Keratinocyte (primary cell): ENCODE data around the gene BBS1. TPM values are rescaled to one million over a fixed set of nuclear protein-coding genes. Genes with fewer than 3 reads are reported as not detected.

Experiments
- DNase-seq: peaks from one replicate; pipeline ENCODE4 v3.0.0-alpha.2; 2011; ENCODE audit warnings: low read depth, missing footprints, low spot score
- FAIRE-seq: peaks from 2 replicates; lab custom pipeline; 2011; peaks lifted over from hg19 to GRCh38; lab: Jason Lieb, UNC
- H2AFZ ChIP-seq: 2 replicates; pipeline ENCODE4 v1.6.0; 2012; ENCODE audit warnings: low read length, control low read depth, inconsistent platforms; ENCODE audit not compliant: control insufficient read depth
- H3K27ac ChIP-seq: 2 replicates; pipeline ENCODE4 v1.5.1; 2011; ENCODE audit warnings: low read length; ENCODE audit not compliant: control insufficient read depth, insufficient read depth
- H3K27me3 ChIP-seq: 3 replicates; pipeline ENCODE4 v1.6.0; 2011; ENCODE audit warnings: low read length; ENCODE audit not compliant: control insufficient read depth, insufficient read depth; ENCODE audit errors: extremely low read depth
- H3K36me3 ChIP-seq, 2 experiments: 2 replicates in 1 of 2; 3 replicates in 1 of 2; pipeline ENCODE4 v1.5.1; 2011; ENCODE audit warnings: low read length in 2 of 2, mild to moderate bottlenecking in 1 of 2; ENCODE audit not compliant: control insufficient read depth in 2 of 2, insufficient read depth in 2 of 2; ENCODE audit errors: extremely low read depth in 1 of 2
- H3K4me1 ChIP-seq: 3 replicates; pipeline ENCODE4 v1.5.1; 2011; ENCODE audit warnings: low read length; ENCODE audit not compliant: control insufficient read depth, insufficient read depth; ENCODE audit errors: extremely low read depth
- H3K4me2 ChIP-seq: 3 replicates; pipeline ENCODE4 v1.6.0; 2011; ENCODE audit warnings: low read depth, low read length; ENCODE audit not compliant: control insufficient read depth, insufficient read depth; ENCODE audit errors: extremely low read depth
- H3K4me3 ChIP-seq, 3 experiments: fragments of 200-600 bp in 1 of 3; sonication (generic) in 1 of 3; 2 replicates in 2 of 3; 3 replicates in 1 of 3; pipeline ENCODE4 v1.5.1; 2011 to 2016; ENCODE audit warnings: low read length in 3 of 3, mild to moderate bottlenecking in 3 of 3, control low read depth in 2 of 3, inconsistent platforms in 1 of 3, low read depth in 1 of 3, mixed read lengths in 1 of 3, mixed run types in 1 of 3, moderate library complexity in 1 of 3; ENCODE audit not compliant: control insufficient read depth in 2 of 3, insufficient read depth in 2 of 3; ENCODE audit errors: extremely low read depth in 1 of 3
- H3K79me2 ChIP-seq: 2 replicates; pipeline ENCODE4 v1.6.0; 2012; ENCODE audit warnings: low read length; ENCODE audit not compliant: control insufficient read depth, insufficient read depth
- H3K9ac ChIP-seq: 3 replicates; pipeline ENCODE4 v1.6.0; 2011; ENCODE audit warnings: low read length; ENCODE audit not compliant: control insufficient read depth, insufficient read depth; ENCODE audit errors: extremely low read depth
- H3K9me1 ChIP-seq: 3 replicates; pipeline ENCODE4 v1.6.0; 2011; ENCODE audit warnings: low read length; ENCODE audit not compliant: control insufficient read depth, insufficient read depth; ENCODE audit errors: extremely low read depth
- H3K9me3 ChIP-seq: 2 replicates; pipeline ENCODE4 v1.5.1; 2012; ENCODE audit warnings: low read depth, low read length; ENCODE audit not compliant: control insufficient read depth
- H4K20me1 ChIP-seq: 3 replicates; pipeline ENCODE4 v1.6.0; 2011; ENCODE audit warnings: low read length; ENCODE audit not compliant: control insufficient read depth, insufficient read depth; ENCODE audit errors: extremely low read depth
- EZH2 ChIP-seq: IDR thresholded peaks from one replicate; pipeline ENCODE4 v1.6.1; 2012; ENCODE audit warnings: inconsistent platforms, mild to moderate bottlenecking, low read length, moderate library complexity
- dilution Hi-C: fragments of 300-500 bp; cut with MboI; formaldehyde crosslinking; loops from one replicate; pipeline ENCODE4 v1.7.0; 2020; ENCODE audit warnings: low sequenced_read_pairs; ENCODE audit not compliant: extremely low pct_ligation_motif_present
- polyA plus RNA-seq, 5 experiments: library from polyadenylated mRNA; depleted of rRNA in 3 of 5; stranded (reverse) in 3 of 5; stranded (forward) in 1 of 5; unstranded in 1 of 5; fragments of >200 nt; gene quantifications; 1 replicate in 1 of 5; 2 replicates in 3 of 5; 3 replicates in 1 of 5; pipeline versions ENCODE4 v1.2.1 to v1.2.3, GENCODE V29; 2011 to 2012; ENCODE audit warnings: missing spikeins in 2 of 5, low read depth in 1 of 5, low replicate concordance in 1 of 5
- TF ChIP-seq, protein P1 (sequence below), 3 experiments: IDR thresholded peaks in 1 of 3; conservative IDR thresholded peaks in 1 of 3; optimal IDR thresholded peaks in 1 of 3; 2 replicates in 2 of 3; 3 replicates in 1 of 3; pipeline versions ENCODE3 to v1.5.1; 2011; ENCODE audit warnings: low read length in 3 of 3, mild to moderate bottlenecking in 3 of 3, moderate library complexity in 2 of 3, control low read depth in 1 of 3, inconsistent platforms in 1 of 3; ENCODE audit not compliant: insufficient read depth in 2 of 3; ENCODE audit errors: extremely low read depth in 1 of 3

Gene BBS1
- polyA plus RNA-seq, 1 donor (not counting 4 experiments of a cell fraction or from before 2014, with no cell fraction given), result 11.7 TPM

DNA sequence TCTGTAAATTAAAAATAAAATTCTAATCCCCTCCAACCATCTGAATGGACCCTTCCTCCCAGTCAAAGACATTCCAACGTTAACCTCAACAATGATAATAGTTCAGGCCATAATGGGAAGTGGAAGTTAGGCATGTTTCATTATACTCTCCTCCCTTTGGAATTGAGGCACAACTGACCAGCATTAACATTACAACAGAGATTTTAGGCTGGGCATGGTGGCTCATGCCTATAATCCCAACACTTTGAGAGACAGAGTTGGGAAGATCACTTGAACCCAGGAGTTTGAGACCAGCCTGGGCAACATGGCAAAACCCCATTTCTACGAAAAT is 60.4 kb downstream of the BBS1 start:
- Histone ChIP-seq H3K9ac (no peak overlapping the region), H3K79me2 (no peaks in the 10 kb centered on the region), H3K27ac (no peak overlapping the region), H3K4me2 (no peak overlapping the region), H3K9me3 (no peaks in the 10 kb centered on the region), H3K9me1 (no peaks in the 10 kb centered on the region), H3K4me3 (no peak overlapping the region), H3K27me3 (peaks cover 8% of the 10 kb centered on the region), H3K36me3 (no peaks in the 10 kb centered on the region), H2AFZ (no peak overlapping the region), H4K20me1 (no peaks in the 10 kb centered on the region), H3K4me1 (peaks cover 5% of the 10 kb centered on the region)
- dilution Hi-C loops, result no loop called here
- TF ChIP-seq, protein P1, sequence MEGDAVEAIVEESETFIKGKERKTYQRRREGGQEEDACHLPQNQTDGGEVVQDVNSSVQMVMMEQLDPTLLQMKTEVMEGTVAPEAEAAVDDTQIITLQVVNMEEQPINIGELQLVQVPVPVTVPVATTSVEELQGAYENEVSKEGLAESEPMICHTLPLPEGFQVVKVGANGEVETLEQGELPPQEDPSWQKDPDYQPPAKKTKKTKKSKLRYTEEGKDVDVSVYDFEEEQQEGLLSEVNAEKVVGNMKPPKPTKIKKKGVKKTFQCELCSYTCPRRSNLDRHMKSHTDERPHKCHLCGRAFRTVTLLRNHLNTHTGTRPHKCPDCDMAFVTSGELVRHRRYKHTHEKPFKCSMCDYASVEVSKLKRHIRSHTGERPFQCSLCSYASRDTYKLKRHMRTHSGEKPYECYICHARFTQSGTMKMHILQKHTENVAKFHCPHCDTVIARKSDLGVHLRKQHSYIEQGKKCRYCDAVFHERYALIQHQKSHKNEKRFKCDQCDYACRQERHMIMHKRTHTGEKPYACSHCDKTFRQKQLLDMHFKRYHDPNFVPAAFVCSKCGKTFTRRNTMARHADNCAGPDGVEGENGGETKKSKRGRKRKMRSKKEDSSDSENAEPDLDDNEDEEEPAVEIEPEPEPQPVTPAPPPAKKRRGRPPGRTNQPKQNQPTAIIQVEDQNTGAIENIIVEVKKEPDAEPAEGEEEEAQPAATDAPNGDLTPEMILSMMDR (optimal IDR thresholded peaks at IDR 0.05 in 1 of 3, IDR thresholded peaks at IDR 0.05 in 1 of 3, conservative IDR thresholded peaks at IDR 0.05 in 1 of 3; ENCODE audit: extremely low read depth in 1 of 3, insufficient read depth in 2 of 3, low read length in 3 of 3), result no peak
- FAIRE-seq (no peak), DNase-seq (no peak)

DNA sequence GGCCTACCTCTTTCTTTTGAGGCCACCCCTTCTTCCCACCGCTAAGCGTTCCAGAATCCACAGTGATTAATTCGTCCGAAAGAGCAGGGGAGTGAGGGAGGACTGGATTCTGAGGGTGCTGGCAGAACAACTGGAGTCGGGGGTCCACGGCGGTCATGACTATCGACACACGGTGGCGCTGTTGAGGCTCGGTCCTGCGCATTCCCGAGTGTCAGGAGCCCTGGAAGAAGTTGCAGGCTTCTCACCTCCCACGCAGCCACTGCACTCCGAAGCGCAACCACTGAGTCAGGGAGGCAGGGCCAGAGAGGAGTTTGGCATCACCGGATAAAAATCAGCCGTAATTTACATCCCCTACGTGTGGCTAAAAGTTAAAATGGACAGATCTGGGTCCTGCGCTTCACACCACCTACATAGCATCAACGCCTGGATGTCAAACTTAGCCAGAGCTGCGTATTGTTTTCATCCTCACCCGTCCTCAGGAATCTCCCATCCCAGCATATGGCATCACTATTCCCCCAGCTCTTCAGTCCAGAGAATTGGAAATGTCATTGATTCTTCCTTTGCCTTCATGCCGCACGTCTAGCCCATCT is 68.7 kb downstream of the BBS1 start:
- Histone ChIP-seq H3K4me2 (no peak overlapping the region), H3K36me3 (no peaks in the 10 kb centered on the region), H3K4me1 (no peaks in the 10 kb centered on the region), H3K9me3 (no peaks in the 10 kb centered on the region), H3K9me1 (no peaks in the 10 kb centered on the region), H3K27ac (no peak overlapping the region), H3K79me2 (no peaks in the 10 kb centered on the region), H4K20me1 (no peaks in the 10 kb centered on the region), H3K4me3 (no peak overlapping the region), H3K27me3 (no peaks in the 10 kb centered on the region), H3K9ac (no peak overlapping the region), H2AFZ (no peak overlapping the region)
- TF ChIP-seq, protein P1 (optimal IDR thresholded peaks at IDR 0.05 in 1 of 3, IDR thresholded peaks at IDR 0.05 in 1 of 3, conservative IDR thresholded peaks at IDR 0.05 in 1 of 3; ENCODE audit: extremely low read depth in 1 of 3, insufficient read depth in 2 of 3, low read length in 3 of 3), result peak; percentile 78 to 85 (median 84)
- no peak for TF ChIP-seq EZH2
- no peak for FAIRE-seq
- peak; percentile 13 for DNase-seq
- dilution Hi-C loops, result no loop called here
